Immature natural killer cell (primary cell): ENCODE results near the gene CFAP70. TPM values are rescaled to one million over a fixed set of nuclear protein-coding genes. Genes with fewer than 3 reads are reported as not detected.
A peak's percentile ranks its signal among the peaks of the same experiment; 100 is the strongest.
"Not testable (repeated sequence)": the region's sequence is repeated elsewhere in the genome, so short reads cannot be mapped to it uniquely, and the experiment has no call there.

ENCODE experiments used
- DNase-seq, 3 donors: peaks; one replicate each; pipeline ENCODE4 v3.0.0; 2022; ENCODE audit warnings: mixed read lengths in 1 of 3
- H3K27ac Mint-ChIP-seq, 6 donors: one replicate each; pipeline ENCODE4 v1.8.0; 2020; ENCODE audit warnings: mixed read lengths in 6 of 6, mild to moderate bottlenecking in 5 of 6, inconsistent platforms in 4 of 6, moderate library complexity in 3 of 6
- H3K27me3 Mint-ChIP-seq, 3 donors: one replicate each; pipeline ENCODE4 v1.8.0; 2020 to 2021; ENCODE audit warnings: low read depth in 3 of 3, mild to moderate bottlenecking in 3 of 3, mixed read lengths in 3 of 3, moderate library complexity in 3 of 3, inconsistent platforms in 1 of 3
- H3K36me3 Mint-ChIP-seq, 3 donors: one replicate each; pipeline ENCODE4 v1.8.0; 2020; ENCODE audit warnings: mixed read lengths in 3 of 3, inconsistent platforms in 2 of 3, mild to moderate bottlenecking in 2 of 3
- H3K4me1 Mint-ChIP-seq, 2 donors: one replicate each; pipeline ENCODE4 v1.8.0; 2020; ENCODE audit warnings: inconsistent platforms in 2 of 2, mild to moderate bottlenecking in 2 of 2, mixed read lengths in 2 of 2, moderate library complexity in 1 of 2
- H3K4me3 Mint-ChIP-seq, 5 donors: one replicate each; pipeline ENCODE4 v1.8.0; 2020; ENCODE audit warnings: mild to moderate bottlenecking in 5 of 5, mixed read lengths in 5 of 5, inconsistent platforms in 3 of 5, moderate library complexity in 3 of 5
- H3K9me3 Mint-ChIP-seq, 6 donors: one replicate each; pipeline ENCODE4 v1.8.0; 2020; ENCODE audit warnings: mild to moderate bottlenecking in 6 of 6, mixed read lengths in 6 of 6, inconsistent platforms in 4 of 6, moderate library complexity in 3 of 6
- polyA plus RNA-seq, 3 donors: library from polyadenylated mRNA; unstranded; fragments of 300-500 nt; fragmentation: Illumina TruSeq; gene quantifications; one replicate each; pipeline ENCODE4 v1.2.3, GENCODE V29; 2021

The CFAP70 gene
- polyA plus RNA-seq, result under 1 TPM in 1 of 3 donors, not detected in 2; 0.16 TPM

DNA sequence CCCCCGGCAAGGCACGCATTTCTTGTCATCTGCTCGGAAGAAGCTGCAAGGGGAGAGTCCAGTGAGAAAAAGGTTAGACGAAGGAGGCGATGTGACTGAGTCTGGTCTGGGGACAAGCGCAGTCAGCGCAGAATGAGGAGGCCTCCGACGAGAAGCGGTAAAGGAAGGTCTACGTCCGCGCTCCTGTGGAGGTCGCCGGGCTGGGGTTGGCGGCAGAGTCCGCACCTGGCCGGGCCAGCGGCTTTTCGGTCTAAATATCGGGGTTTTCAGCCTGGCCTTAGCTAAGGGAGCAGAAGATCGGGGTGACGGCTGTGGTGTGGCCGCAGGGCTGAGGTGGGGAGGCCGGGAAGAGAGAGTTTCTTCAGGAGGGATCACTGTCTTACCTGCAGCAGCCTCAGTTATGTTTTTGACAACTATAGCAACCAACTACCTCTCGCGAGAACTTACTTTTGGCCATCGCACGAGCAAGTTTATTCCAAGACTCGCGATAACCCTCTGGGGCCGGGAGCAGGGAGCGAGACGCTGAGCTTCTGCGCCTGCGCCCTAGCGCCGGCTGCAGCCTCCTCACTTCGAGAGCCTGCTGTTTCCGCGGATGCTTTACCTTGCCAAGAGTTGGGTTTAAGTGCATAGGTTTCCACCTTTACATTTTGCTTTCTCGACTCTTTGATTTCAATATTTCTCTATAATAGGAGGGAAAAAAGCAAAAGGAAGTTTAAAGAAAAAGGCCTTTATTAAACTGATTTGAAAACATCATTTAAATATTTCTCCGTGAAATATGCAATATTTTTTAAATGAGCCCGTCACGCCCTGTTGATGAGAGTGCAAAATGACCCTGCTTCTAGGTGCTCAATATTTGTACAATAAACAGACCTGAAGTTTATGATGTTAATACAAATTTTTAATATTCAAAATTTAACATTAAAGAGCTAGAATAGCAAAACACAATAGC lies at the start of gene CFAP70:
TSS of gene CFAP70 (minus strand) at position 534 of the 949 bp plus-strand sequence. CDS start 4,068 bp downstream, outside the sequence.
- Mint-ChIP-seq H3K9me3 (no peaks in the 10 kb centered on the region), H3K4me3 (peak within 1 kb of the TSS; percentile 95 to 99 (median 97)), H3K27me3 (peaks cover 0 to 10% (median 7%) of the 10 kb centered on the region in 3 donors), H3K27ac (peak within 1 kb of the TSS; percentile 90 to 98 (median 95)), H3K36me3 (no peaks in the 10 kb centered on the region), H3K4me1 (peaks cover 13 to 17% of the 10 kb centered on the region in 2 donors)
- peak; percentile 90 to 94 (median 93) for DNase-seq

DNA sequence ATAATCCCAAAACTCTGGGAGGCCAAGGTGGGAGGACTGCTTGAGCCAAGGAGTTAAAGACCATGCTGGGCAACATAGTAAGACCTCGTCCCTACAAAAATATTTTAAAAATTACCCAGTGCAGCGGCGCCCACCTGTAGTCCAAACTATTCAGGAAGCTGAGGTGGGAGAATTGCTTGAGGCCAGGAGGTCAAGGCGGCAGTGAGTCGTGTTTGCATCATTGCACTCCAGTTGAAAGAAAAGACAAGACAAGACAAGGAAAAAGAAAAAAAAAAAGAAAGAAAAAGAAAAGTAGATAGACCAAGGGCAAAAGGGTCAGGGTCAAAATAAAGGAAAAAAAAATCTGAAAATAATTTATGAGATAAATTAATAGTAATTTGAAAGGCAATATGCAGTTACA lies 49.4 kb upstream of the CFAP70 start:
- no peak overlapping the region for H3K4me3 Mint-ChIP-seq
- peaks cover 0 to 11% (median 3%) of the 10 kb centered on the region in 3 donors for H3K36me3 Mint-ChIP-seq
- H3K4me1 Mint-ChIP-seq, result peaks cover 24 to 64% of the 10 kb centered on the region in 2 donors
- no peak overlapping the region for H3K27ac Mint-ChIP-seq
- no peaks in the 10 kb centered on the region for H3K9me3 Mint-ChIP-seq
- H3K27me3 Mint-ChIP-seq, result peaks cover 0 to under 1% (median 0%) of the 10 kb centered on the region in 3 donors
- no peak for DNase-seq

- Mint-ChIP-seq H3K36me3 (peaks cover 0 to 11% (median 3%) of the 10 kb centered on the region in 3 donors), H3K27me3 (no peaks in the 10 kb centered on the region), H3K9me3 (no peaks in the 10 kb centered on the region), H3K4me3 (no peak overlapping the region), H3K4me1 (peaks cover 20 to 59% of the 10 kb centered on the region in 2 donors), H3K27ac (no peak overlapping the region)
- no peak for DNase-seq
These were observed 48.8 kb upstream of the CFAP70 start for GRCh38 chr10:73407495-73407894.

- Mint-ChIP-seq H3K4me3 (no peak overlapping the region), H3K36me3 (peaks cover 0 to 11% (median 3%) of the 10 kb centered on the region in 3 donors), H3K4me1 (peaks cover 17 to 52% of the 10 kb centered on the region in 2 donors), H3K9me3 (no peaks in the 10 kb centered on the region), H3K27ac (no peak overlapping the region), H3K27me3 (no peaks in the 10 kb centered on the region)
- no peak for DNase-seq
These were observed 48.2 kb upstream of the CFAP70 start for GRCh38 chr10:73406846-73407245.

DNA sequence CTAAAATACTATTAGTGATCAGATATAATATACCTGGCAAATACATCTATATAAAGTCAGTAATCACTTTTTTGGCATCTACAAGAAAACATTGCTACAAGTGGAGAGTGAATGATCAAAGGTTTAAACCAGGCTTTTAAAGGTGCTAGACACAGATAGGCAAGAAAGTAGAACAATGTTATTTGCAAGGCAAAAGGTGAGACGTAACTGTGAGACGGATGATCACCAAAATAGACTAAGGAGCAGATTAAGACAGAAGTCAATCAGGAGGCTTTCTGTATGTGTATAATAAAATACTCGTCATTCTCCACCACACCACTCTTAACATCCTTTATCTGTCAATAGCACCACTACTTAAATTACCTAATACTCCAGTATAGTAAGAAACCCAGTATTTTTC lies 46.9 kb upstream of the CFAP70 start:
- Mint-ChIP-seq H3K27ac (no peak overlapping the region), H3K4me1 (peaks cover 11 to 39% of the 10 kb centered on the region in 2 donors), H3K36me3 (peaks cover 0 to 11% (median 3%) of the 10 kb centered on the region in 3 donors), H3K9me3 (no peaks in the 10 kb centered on the region), H3K4me3 (no peak overlapping the region), H3K27me3 (no peaks in the 10 kb centered on the region)
- no peak for DNase-seq

GRCh38 chr10:73404690-73405089 lies 46.0 kb upstream of the CFAP70 start:
- DNase-seq, result no peak
- H3K27ac Mint-ChIP-seq, result no peak overlapping the region
- no peaks in the 10 kb centered on the region for H3K27me3 Mint-ChIP-seq
- H3K4me3 Mint-ChIP-seq, result no peak overlapping the region
- H3K9me3 Mint-ChIP-seq, result no peaks in the 10 kb centered on the region
- peaks cover 0 to 11% (median 0%) of the 10 kb centered on the region in 3 donors for H3K36me3 Mint-ChIP-seq
- H3K4me1 Mint-ChIP-seq, result peaks cover 9 to 33% of the 10 kb centered on the region in 2 donors

- Mint-ChIP-seq H3K4me3 (no peak overlapping the region), H3K27me3 (no peaks in the 10 kb centered on the region), H3K27ac (no peak overlapping the region), H3K4me1 (peaks cover 2 to 11% of the 10 kb centered on the region in 2 donors), H3K9me3 (no peaks in the 10 kb centered on the region), H3K36me3 (peaks cover 1 to 7% (median 2%) of the 10 kb centered on the region in 3 donors)
- no peak for DNase-seq
These were observed 43.0 kb upstream of the CFAP70 start for GRCh38 chr10:73401636-73402035.

DNA sequence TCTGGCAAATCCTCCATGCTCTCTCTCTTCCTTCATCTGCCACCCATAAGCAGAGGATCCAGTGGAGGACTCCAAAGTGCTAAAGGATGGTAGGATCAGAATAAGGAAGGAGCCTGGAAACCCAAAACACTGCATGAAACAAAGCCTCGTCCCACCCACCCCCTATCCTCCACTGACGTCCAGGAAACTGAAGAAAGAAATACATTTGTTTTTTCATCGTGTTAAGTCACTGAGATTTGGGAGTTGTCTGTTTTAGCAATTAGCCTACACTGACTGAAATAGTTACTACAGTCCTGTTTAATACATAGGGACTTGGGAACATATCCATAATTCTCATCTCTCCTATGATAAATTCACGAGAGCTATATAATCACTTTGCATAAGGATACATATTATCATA lies 40.4 kb upstream of the CFAP70 start:
- Mint-ChIP-seq H3K4me1 (peaks cover 2 to 6% of the 10 kb centered on the region in 2 donors), H3K27me3 (no peaks in the 10 kb centered on the region), H3K27ac (no peak overlapping the region), H3K9me3 (no peaks in the 10 kb centered on the region), H3K36me3 (peaks cover 8 to 14% (median 10%) of the 10 kb centered on the region in 3 donors), H3K4me3 (no peak overlapping the region)
- DNase-seq, result no peak

GRCh38 chr10:73398024-73398423 lies 39.4 kb upstream of the CFAP70 start:
- Mint-ChIP-seq H3K36me3 (peaks cover 12 to 19% (median 14%) of the 10 kb centered on the region in 3 donors), H3K27me3 (no peaks in the 10 kb centered on the region), H3K4me1 (peaks cover 0 to 2% of the 10 kb centered on the region in 2 donors), H3K27ac (peak overlapping the region in 2 of 6 donors; percentile 16 to 23), H3K9me3 (no peaks in the 10 kb centered on the region), H3K4me3 (no peak overlapping the region)
- no peak for DNase-seq

- not testable (repeated sequence) for H3K4me3 Mint-ChIP-seq, H3K4me1 Mint-ChIP-seq, H3K9me3 Mint-ChIP-seq, H3K27me3 Mint-ChIP-seq, DNase-seq, H3K27ac Mint-ChIP-seq
- peaks cover 24 to 34% (median 27%) of the 10 kb centered on the region in 3 donors for H3K36me3 Mint-ChIP-seq
These were observed 35.7 kb upstream of the CFAP70 start for GRCh38 chr10:73394325-73394724.

GRCh38 chr10:73388228-73388627 lies 29.6 kb upstream of the CFAP70 start:
- Mint-ChIP-seq H3K27ac (no peak overlapping the region), H3K4me3 (no peak overlapping the region), H3K4me1 (peaks cover 0 to 6% of the 10 kb centered on the region in 2 donors), H3K27me3 (no peaks in the 10 kb centered on the region), H3K9me3 (no peaks in the 10 kb centered on the region), H3K36me3 (peaks cover 33 to 53% (median 36%) of the 10 kb centered on the region in 3 donors)
- no peak for DNase-seq

DNA sequence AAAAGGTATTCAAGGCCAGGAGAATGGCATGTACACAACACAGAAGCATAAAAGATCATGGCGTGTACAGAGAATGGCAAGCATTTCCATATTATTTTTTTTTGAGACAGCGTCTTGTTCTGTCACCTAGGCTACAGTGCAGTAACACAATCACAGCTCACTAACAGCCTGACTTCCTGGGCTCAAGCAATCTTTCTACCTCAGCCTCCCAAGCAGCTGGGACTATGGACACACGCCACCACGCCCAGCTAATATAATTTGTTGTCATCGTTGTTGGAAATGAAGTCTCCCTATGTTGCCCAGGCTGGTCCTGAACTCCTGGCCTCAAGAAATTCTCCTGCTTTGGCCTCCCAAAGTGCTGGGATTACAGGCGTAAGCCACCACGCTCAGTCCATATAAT lies 27.9 kb upstream of the CFAP70 start:
- H3K36me3 Mint-ChIP-seq, result peaks cover 31 to 53% (median 36%) of the 10 kb centered on the region in 3 donors
- no peak overlapping the region for H3K4me3 Mint-ChIP-seq
- no peaks in the 10 kb centered on the region for H3K9me3 Mint-ChIP-seq
- DNase-seq, result no peak
- no peak overlapping the region for H3K27ac Mint-ChIP-seq
- peaks cover 0 to under 1% of the 10 kb centered on the region in 2 donors for H3K4me1 Mint-ChIP-seq
- H3K27me3 Mint-ChIP-seq, result no peaks in the 10 kb centered on the region

DNA sequence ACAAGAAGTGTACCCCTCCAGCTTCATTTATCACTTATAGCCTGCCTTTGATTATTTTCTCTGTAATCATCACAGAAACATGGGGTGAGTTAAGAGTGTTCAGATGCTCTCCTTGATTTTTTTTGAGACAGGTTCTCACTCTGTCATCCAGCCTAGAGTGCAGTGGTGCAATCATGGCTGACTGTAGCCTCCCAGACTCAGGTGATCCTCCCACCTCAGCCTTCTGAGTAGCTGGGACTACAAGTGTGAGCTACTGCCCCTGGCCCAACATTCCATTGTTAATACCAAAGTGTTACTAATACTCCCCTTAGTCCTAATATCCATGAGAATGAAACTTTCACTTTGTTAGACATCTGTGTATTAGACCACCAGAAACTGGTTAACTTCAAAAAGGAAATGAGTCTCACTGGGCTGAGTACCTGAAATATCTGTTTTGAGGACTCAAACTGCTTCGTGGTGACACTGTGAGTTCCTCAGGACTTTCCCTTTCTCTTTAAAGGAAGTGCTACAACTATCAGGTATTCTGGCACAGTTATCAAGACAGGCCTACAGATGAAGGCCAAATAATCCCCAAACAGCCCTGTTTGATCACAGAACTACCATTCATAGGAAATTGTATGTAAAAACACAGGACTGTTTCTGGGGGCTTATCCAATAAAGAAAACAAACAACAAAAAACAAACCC lies 20.5 kb upstream of the CFAP70 start:
- peaks cover 0 to 4% (median 0%) of the 10 kb centered on the region in 3 donors for H3K27me3 Mint-ChIP-seq
- no peaks in the 10 kb centered on the region for H3K9me3 Mint-ChIP-seq
- peaks cover 5 to 12% of the 10 kb centered on the region in 2 donors for H3K4me1 Mint-ChIP-seq

GRCh38 chr10:73376679-73377078 lies 18.0 kb upstream of the CFAP70 start:
- H3K36me3 Mint-ChIP-seq, result peaks cover 16 to 43% (median 22%) of the 10 kb centered on the region in 3 donors
- no peak for DNase-seq
- no peak overlapping the region for H3K27ac Mint-ChIP-seq
- peaks cover 0 to 5% (median 0%) of the 10 kb centered on the region in 3 donors for H3K27me3 Mint-ChIP-seq
- peaks cover 5 to 12% of the 10 kb centered on the region in 2 donors for H3K4me1 Mint-ChIP-seq
- no peak overlapping the region for H3K4me3 Mint-ChIP-seq
- H3K9me3 Mint-ChIP-seq, result no peaks in the 10 kb centered on the region

More for the DNA sequence above, 20.5 kb upstream of the CFAP70 start:
- peak overlapping the region; percentile 27 to 85 (median 75) for H3K27ac Mint-ChIP-seq
- no peak overlapping the region for H3K4me3 Mint-ChIP-seq
- H3K36me3 Mint-ChIP-seq, result peaks cover 23 to 47% (median 28%) of the 10 kb centered on the region in 3 donors
- no peak for DNase-seq
